Measurements from ENCODE around the gene LRFN5. TPM values are rescaled to one million over a fixed set of nuclear protein-coding genes. Genes with fewer than 3 reads are reported as not detected.
"Not testable (repeated sequence)": the region's sequence is repeated elsewhere in the genome, so short reads cannot be mapped to it uniquely, and the experiment has no call there.

The LRFN5 gene
- total RNA-seq, result 1 to 10 TPM in 3 of 6 donors, under 1 TPM in 3; 0.30 to 3.1 (median 0.96) TPM

DNA sequence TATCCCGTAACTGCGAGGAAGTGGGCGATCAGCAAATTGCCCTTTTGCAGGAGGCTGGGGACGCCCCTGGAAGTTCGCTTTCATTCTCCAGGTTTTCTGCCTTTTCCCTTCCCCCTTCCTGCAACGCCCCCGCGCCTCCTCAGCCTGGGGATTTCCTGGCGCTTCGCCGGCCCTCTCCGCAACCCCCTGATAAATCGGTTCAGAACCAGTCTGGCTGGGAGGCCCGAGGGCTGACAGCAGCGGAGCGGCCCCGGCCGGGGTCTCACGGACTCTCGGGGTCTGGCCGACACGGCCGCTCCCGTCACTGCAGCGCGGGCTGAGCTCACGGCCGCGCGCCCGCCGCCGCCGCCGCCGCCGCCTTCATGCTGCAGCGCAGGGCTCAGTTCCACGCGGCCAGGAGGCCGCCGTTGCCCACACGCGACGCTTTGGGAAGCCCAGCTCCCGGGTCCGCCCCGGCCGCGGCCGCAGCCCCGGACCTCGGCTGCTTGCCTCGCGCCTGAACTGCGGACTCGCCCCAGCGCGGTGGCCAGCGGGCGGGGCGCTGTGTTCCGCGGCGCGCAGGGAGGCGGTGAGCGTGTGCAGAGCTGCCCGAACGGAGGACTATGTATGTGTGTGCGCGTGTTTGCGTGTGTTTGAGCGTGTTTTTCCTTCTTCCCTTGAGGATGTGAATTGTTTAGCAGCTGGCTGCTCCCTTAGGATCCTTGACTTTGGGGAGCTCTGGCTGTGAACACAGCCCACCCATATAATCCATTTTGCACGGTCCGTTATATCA is at the start of gene LRFN5:
Gene LRFN5, plus strand, starts transcription at position 345 of the 772 bp plus-strand sequence.
- peak in 1 of 2 donors; percentile 89 for DNase-seq
- peak in 1 of 2 donors; percentile 81 for ATAC-seq (ENCODE audit: low FRiP score in 2 of 2)
- TF ChIP-seq POLR2AphosphoS5 (IDR thresholded peaks at IDR 0.05) (no peak), CTCF (IDR thresholded peaks at IDR 0.05) (no peak), POLR2A (IDR thresholded peaks at IDR 0.05) (no peak), EP300 (IDR thresholded peaks at IDR 0.05) (no peak)
- H3K4me3 ChIP-seq, result peak within 1 kb of the TSS; percentile 18 to 67 (median 50)
- no peaks in the 10 kb centered on the region for H3K9me3 ChIP-seq
- WGBS, 2 donors, result 4 to 5% methylated on average over 21 to 47 of the region's 76 CpGs
- H3K36me3 ChIP-seq, result no peaks in the 10 kb centered on the region
- peak within 1 kb of the TSS; percentile 10 to 77 (median 62) for H3K27ac ChIP-seq
- H3K4me1 ChIP-seq, result peaks cover 13 to 38% (median 30%) of the 10 kb centered on the region in 4 donors
- H3K27me3 ChIP-seq, result peaks cover 0 to 29% (median 4%) of the 10 kb centered on the region in 4 donors

GRCh38 chr14:41558490-41558889 is 48.2 kb upstream of the LRFN5 start:
- ATAC-seq (ENCODE audit: low FRiP score in 2 of 2) (no peak), DNase-seq (no peak)
- H3K4me1 ChIP-seq, result no peaks in the 10 kb centered on the region
- H3K27me3 ChIP-seq, result no peaks in the 10 kb centered on the region
- H3K27ac ChIP-seq, result no peak overlapping the region
- no peaks in the 10 kb centered on the region for H3K36me3 ChIP-seq
- H3K9me3 ChIP-seq, result no peaks in the 10 kb centered on the region
- TF ChIP-seq CTCF (IDR thresholded peaks at IDR 0.05) (no peak), POLR2AphosphoS5 (IDR thresholded peaks at IDR 0.05) (no peak), EP300 (IDR thresholded peaks at IDR 0.05) (no peak)
- H3K4me3 ChIP-seq, result no peak overlapping the region

DNA sequence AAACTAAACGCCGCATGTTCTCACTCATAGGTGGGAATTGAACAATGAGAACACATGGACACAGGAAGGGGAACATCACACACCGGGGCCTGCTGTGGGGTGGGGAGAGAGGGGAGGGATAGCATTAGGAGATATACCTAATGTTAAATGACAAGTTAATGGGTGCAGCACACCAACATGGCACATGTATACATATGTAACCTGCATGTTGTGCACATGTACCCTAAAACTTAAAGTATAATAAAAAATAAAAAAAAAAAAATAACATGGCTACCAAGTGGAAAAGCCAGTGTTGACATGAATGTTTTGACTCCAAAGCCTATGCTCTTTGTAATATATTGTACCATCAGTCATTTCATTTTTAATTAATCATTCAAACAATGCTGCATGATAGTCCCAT is 39.8 kb upstream of the LRFN5 start:
- H3K27ac ChIP-seq; H3K36me3 ChIP-seq; H3K4me3 ChIP-seq; H3K27me3 ChIP-seq; DNase-seq; H3K9me3 ChIP-seq; ATAC-seq (ENCODE audit: low FRiP score in 2 of 2); H3K4me1 ChIP-seq: not testable (repeated sequence)
- WGBS, 2 donors, result 92 to 97% methylated on average over 3 of the region's 3 CpGs

DNA sequence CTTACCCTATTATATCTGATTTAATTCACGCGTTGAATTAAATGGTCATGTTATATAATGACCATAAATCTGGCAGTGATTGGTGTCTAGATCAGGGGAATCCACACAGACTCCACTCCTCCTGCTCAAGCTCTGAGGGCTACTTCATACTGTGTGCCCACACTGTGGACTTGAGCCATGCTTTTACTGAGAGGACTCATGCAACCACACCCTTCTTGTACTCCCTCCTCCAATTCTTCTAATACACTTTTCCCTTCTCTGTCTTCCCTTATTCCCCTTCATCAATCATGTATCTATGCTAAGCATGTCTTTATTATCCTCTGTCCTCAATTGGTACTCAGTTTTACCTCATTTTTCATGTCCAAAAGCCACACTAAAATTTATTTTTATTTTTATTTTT is 37.7 kb upstream of the LRFN5 start:
- Histone ChIP-seq H3K36me3 (no peaks in the 10 kb centered on the region), H3K27ac (no peak overlapping the region), H3K4me1 (no peaks in the 10 kb centered on the region), H3K27me3 (no peaks in the 10 kb centered on the region), H3K9me3 (no peaks in the 10 kb centered on the region), H3K4me3 (no peak overlapping the region)
- no peak for DNase-seq
- TF ChIP-seq EP300 (IDR thresholded peaks at IDR 0.05), result no peak
- 90 to 100% methylated on average over 2 of the region's 2 CpGs for WGBS, 2 donors
- no peak for ATAC-seq (ENCODE audit: low FRiP score in 2 of 2)

- no peaks in the 10 kb centered on the region for H3K36me3 ChIP-seq
- no peak overlapping the region for H3K27ac ChIP-seq
- no peak for DNase-seq
- no peak overlapping the region for H3K4me3 ChIP-seq
- no peaks in the 10 kb centered on the region for H3K9me3 ChIP-seq
- 65 to 69% methylated on average over 5 of the region's 5 CpGs for WGBS, 2 donors
- no peak for ATAC-seq (ENCODE audit: low FRiP score in 2 of 2)
- TF ChIP-seq CTCF (IDR thresholded peaks at IDR 0.05), result no peak
- TF ChIP-seq POLR2AphosphoS5 (IDR thresholded peaks at IDR 0.05), result no peak
- no peak for TF ChIP-seq EP300 (IDR thresholded peaks at IDR 0.05)
- TF ChIP-seq POLR2A (IDR thresholded peaks at IDR 0.05), result no peak
- H3K27me3 ChIP-seq, result no peaks in the 10 kb centered on the region
- H3K4me1 ChIP-seq, result no peaks in the 10 kb centered on the region
Measured at GRCh38 chr14:41570415-41571155, 36.1 kb upstream of the LRFN5 start.

Measured in upper lobe of left lung (tissue), 6 donors.